Measurements from ENCODE around the gene SGCA.

The SGCA gene

GRCh38 chr17:50167371-50167770 is 1.6 kb downstream of the SGCA start:
- DNase-seq: no peak

GRCh38 chr17:50168319-50168718 is 2.5 kb downstream of the SGCA start:
- no peak for DNase-seq

- peak; percentile 57 to 75 (median 66) for DNase-seq
Measured at GRCh38 chr17:50169121-50169764, 3.4 kb downstream of the SGCA start.

GRCh38 chr17:50169881-50170459 is 4.2 kb downstream of the SGCA start:
- DNase-seq: no peak

- DNase-seq: no peak
Measured at GRCh38 chr17:50170662-50171370, 5.0 kb downstream of the SGCA start.

- DNase-seq: no peak
Measured at GRCh38 chr17:50171371-50172071, 5.7 kb downstream of the SGCA start.

- DNase-seq: no peak
Measured at GRCh38 chr17:50172130-50172529, 6.3 kb downstream of the SGCA start.

- DNase-seq: no peak
Measured at GRCh38 chr17:50172936-50173334, 7.1 kb downstream of the SGCA start.

GRCh38 chr17:50173335-50173941 is 7.6 kb downstream of the SGCA start:
- DNase-seq: no peak

GRCh38 chr17:50174444-50174843 is 8.6 kb downstream of the SGCA start:
- no peak for DNase-seq

- DNase-seq: no peak
Measured at GRCh38 chr17:50175035-50175807, 9.4 kb downstream of the SGCA start.

- peak in 1 of 4 experiments; percentile 25 for DNase-seq
Measured at GRCh38 chr17:50176559-50177357, 11.0 kb downstream of the SGCA start.

GRCh38 chr17:50177476-50177875 is 11.7 kb downstream of the SGCA start:
- no peak for DNase-seq

- DNase-seq: peak; percentile 74 to 89 (median 82)
Measured at GRCh38 chr17:50177983-50178834, 12.4 kb downstream of the SGCA start.

- DNase-seq: no peak
Measured at GRCh38 chr17:50180111-50180510, 14.3 kb downstream of the SGCA start.

GRCh38 chr17:50180620-50181019 is 14.8 kb downstream of the SGCA start:
- DNase-seq: no peak

GRCh38 chr17:50181144-50181543 is 15.3 kb downstream of the SGCA start:
- no peak for DNase-seq

GRCh38 chr17:50181591-50182560 is 16.1 kb downstream of the SGCA start:
- no peak for DNase-seq
